ENCODE results near the gene CKB. TPM values are rescaled to one million over a fixed set of nuclear protein-coding genes. Genes with fewer than 3 reads are reported as not detected.

Gene CKB
- total and polyA plus RNA-seq, 9 of the 15 experiments (the other 6 are each of a cell fraction or from before 2014, with no cell fraction given): 23.9 to 692 (median 132) TPM

- TF ChIP-seq, protein P1, sequence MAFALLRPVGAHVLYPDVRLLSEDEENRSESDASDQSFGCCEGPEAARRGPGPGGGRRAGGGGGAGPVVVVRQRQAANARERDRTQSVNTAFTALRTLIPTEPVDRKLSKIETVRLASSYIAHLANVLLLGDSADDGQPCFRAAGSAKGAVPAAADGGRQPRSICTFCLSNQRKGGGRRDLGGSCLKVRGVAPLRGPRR (CRISPR knock-in tag; IDR thresholded peaks at IDR 0.05): no peak
- no peak for TF ChIP-seq TRIM25 (IDR thresholded peaks at IDR 0.05; ENCODE audit: borderline replicate concordance)
- no peak for TF ChIP-seq MCM3 (IDR thresholded peaks at IDR 0.05)
- TF ChIP-seq POLR2A (conservative IDR thresholded peaks at IDR 0.05): peak; percentile 76
- no peak for TF ChIP-seq ZNF76 (CRISPR knock-in tag; IDR thresholded peaks at IDR 0.05; ENCODE audit: borderline replicate concordance)
- TF ChIP-seq MAFK (IDR thresholded peaks at IDR 0.05; ENCODE audit: low read length): no peak
- TF ChIP-seq ZNF232 (CRISPR knock-in tag; IDR thresholded peaks at IDR 0.05): no peak
- TF ChIP-seq FIP1L1 (IDR thresholded peaks at IDR 0.05; ENCODE audit: low read depth, low read length, poor library complexity, severe bottlenecking): no peak
- no peak for TF ChIP-seq ZNF551 (CRISPR knock-in tag; IDR thresholded peaks at IDR 0.05)
- TF ChIP-seq EP400 (IDR thresholded peaks at IDR 0.05): peak; percentile 73; the same call in 1 of the 2 replicates
- TF ChIP-seq SNRNP70 (optimal IDR thresholded peaks at IDR 0.05; ENCODE audit: low read depth, low read length): no peak
- TF ChIP-seq ASH1L (IDR thresholded peaks at IDR 0.05; ENCODE audit: borderline replicate concordance, low read depth, partially characterized antibody): no peak
- TF ChIP-seq MCM7 (IDR thresholded peaks at IDR 0.05): no peak
- TF ChIP-seq NR2C1 (IDR thresholded peaks at IDR 0.05): no peak
- TF ChIP-seq NR2C1 (tag; IDR thresholded peaks at IDR 0.05): no peak
- no peak for TF ChIP-seq BRF1 (IDR thresholded peaks at IDR 0.05; ENCODE audit: borderline replicate concordance, extremely low read depth, insufficient read length)
- TF ChIP-seq ZNF174 (CRISPR knock-in tag; IDR thresholded peaks at IDR 0.05): no peak
- no peak for TF ChIP-seq MLLT1 (IDR thresholded peaks at IDR 0.05)
- no peak for TF ChIP-seq ZNF436 (CRISPR knock-in tag; IDR thresholded peaks at IDR 0.05)
- TF ChIP-seq MEIS2 (IDR thresholded peaks at IDR 0.05; ENCODE audit: partially characterized antibody): no peak
- no peak for TF ChIP-seq MTA2 (IDR thresholded peaks at IDR 0.05; ENCODE audit: low read depth)
- TF ChIP-seq, protein P2, sequence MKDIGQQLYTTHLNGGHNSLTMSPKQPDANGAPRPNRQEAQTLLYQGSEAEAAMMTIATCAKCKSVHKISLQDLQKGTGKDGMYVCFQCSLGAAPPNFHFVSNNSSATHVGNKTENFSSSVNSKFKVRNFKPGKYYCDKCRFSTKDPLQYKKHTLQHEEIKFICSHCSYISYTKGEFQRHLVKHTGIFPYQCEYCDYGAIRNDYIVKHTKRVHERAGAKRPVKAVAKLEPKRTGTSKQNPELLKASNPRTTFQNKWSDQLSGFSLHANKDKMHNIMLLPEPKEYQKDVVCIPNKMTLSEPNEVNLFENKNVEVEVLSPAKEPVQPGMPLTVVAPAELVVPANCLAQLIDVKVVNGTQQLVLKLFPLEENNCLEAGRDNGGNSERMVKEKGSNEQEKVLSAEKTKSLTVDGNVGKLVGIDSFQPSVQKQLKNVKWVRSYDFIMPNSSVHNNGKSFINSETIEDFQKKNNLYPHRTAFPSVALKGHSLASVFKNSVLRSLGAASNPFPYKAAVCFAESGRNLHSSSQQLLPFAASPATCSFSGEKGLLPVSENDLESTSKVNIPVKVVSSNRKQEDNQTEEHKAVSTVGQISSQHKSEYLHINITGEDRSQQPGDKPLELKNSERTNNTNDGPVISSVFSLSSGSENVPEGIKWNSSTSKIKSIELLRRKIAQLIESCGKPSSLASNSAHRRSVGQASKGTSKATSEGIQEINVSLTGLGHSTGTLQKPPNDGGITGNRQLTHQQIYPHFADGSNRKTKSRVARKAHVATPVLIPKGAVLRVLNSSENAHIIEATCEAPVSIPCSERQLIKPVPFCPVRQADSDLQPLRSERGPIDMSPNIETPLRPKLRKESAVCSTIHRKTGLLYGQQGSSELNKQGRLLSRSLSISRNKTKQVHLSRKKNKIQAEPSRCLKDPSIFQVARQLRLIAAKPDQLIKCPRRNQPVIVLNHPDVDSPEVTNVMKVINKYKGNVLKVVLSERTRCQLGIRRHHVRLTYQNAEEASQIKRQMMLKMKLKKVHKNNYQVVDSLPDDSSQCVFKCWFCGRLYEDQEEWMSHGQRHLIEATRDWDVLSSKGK (CRISPR knock-in tag; IDR thresholded peaks at IDR 0.05): no peak
- no peak for TF ChIP-seq ZNF57 (CRISPR knock-in tag; IDR thresholded peaks at IDR 0.05)
- no peak for TF ChIP-seq TAF9B (IDR thresholded peaks at IDR 0.05; ENCODE audit: partially characterized antibody)
Measured at GRCh38 chr14:103562429-103563225, 40.0 kb upstream of the CKB start, which contains the start of the genes BAG5 and COA8 (continued).
